Stimulated activated CD8-positive, alpha-beta memory T cell treated with anti-CD3 and anti-CD28 coated beads, Interleukin-2, amount 100 ng/mL, for 48 hours (primary cell): ENCODE data around the gene INSM1.

Source experiments
- DNase-seq, 2 donors: peaks; one replicate each; pipeline ENCODE4 v3.0.0-alpha.2; 2020; ENCODE audit warnings: low read depth in 2 of 2

The INSM1 gene

GRCh38 chr20:20393207-20394120 is 25.6 kb downstream of the INSM1 start:
- DNase-seq: no peak

- DNase-seq: no peak
These were observed 27.2 kb downstream of the INSM1 start for GRCh38 chr20:20395087-20395486.

GRCh38 chr20:20395903-20396568 is 28.1 kb downstream of the INSM1 start:
- no peak for DNase-seq

- DNase-seq: no peak
These were observed 28.9 kb downstream of the INSM1 start for GRCh38 chr20:20396794-20397193.

GRCh38 chr20:20398123-20398522 is 30.2 kb downstream of the INSM1 start:
- DNase-seq: no peak

GRCh38 chr20:20399531-20400500 is 31.9 kb downstream of the INSM1 start:
- no peak for DNase-seq

GRCh38 chr20:20401991-20402390 is 34.1 kb downstream of the INSM1 start:
- no peak for DNase-seq

GRCh38 chr20:20404633-20405032 is 36.7 kb downstream of the INSM1 start:
- DNase-seq: no peak

- no peak for DNase-seq
These were observed 37.7 kb downstream of the INSM1 start for GRCh38 chr20:20405623-20406022.

GRCh38 chr20:20406306-20406705 is 38.4 kb downstream of the INSM1 start:
- no peak for DNase-seq

- DNase-seq: no peak
These were observed 40.2 kb downstream of the INSM1 start for GRCh38 chr20:20407891-20408805.

GRCh38 chr20:20409331-20409730 is 41.4 kb downstream of the INSM1 start:
- DNase-seq: no peak

- no peak for DNase-seq
These were observed 42.8 kb downstream of the INSM1 start for GRCh38 chr20:20410678-20411077.

- DNase-seq: no peak
These were observed 43.5 kb downstream of the INSM1 start for GRCh38 chr20:20411402-20411801.

- DNase-seq: no peak
These were observed 43.9 kb downstream of the INSM1 start for GRCh38 chr20:20411836-20412235.

- DNase-seq: peak in 1 of 2 donors; percentile 8
These were observed 44.8 kb downstream of the INSM1 start for GRCh38 chr20:20412750-20413149.

GRCh38 chr20:20413810-20414281 is 45.9 kb downstream of the INSM1 start:
- DNase-seq: no peak

GRCh38 chr20:20414640-20415220 is 46.8 kb downstream of the INSM1 start:
- no peak for DNase-seq

- DNase-seq: no peak
These were observed 47.4 kb downstream of the INSM1 start for GRCh38 chr20:20415321-20415720.
